BE2C (cell line): Measurements from ENCODE around the gene E2F3.

Experiments
- DNase-seq: peaks from one replicate; pipeline ENCODE4 v3.0.0-alpha.2; 2020
- H3K27me3 ChIP-seq: fragments of 250-450 bp; sonication (Bioruptor Pico); 2 replicates; pipeline ENCODE4 v1.5.1; 2020; ENCODE audit warnings: mild to moderate bottlenecking
- H3K36me3 ChIP-seq: fragments of 250-450 bp; sonication (Bioruptor Pico); 2 replicates; pipeline ENCODE4 v1.5.1; 2020; ENCODE audit warnings: mild to moderate bottlenecking
- H3K4me1 ChIP-seq: fragments of 250-450 bp; sonication (Bioruptor Pico); 2 replicates; pipeline ENCODE4 v1.5.1; 2020
- H3K4me3 ChIP-seq: 2 replicates; pipeline ENCODE4 v1.5.1; 2011; ENCODE audit warnings: low read depth, low read length
- H3K9me3 ChIP-seq: fragments of 250-450 bp; sonication (Bioruptor Pico); 2 replicates; pipeline ENCODE4 v1.5.1; 2020
- TF ChIP-seq, protein P1 (sequence below): IDR thresholded peaks from 2 replicates; pipeline ENCODE4 v1.5.1; 2012; ENCODE audit warnings: mild to moderate bottlenecking, low read depth, low read length

E2F3 gene

DNA sequence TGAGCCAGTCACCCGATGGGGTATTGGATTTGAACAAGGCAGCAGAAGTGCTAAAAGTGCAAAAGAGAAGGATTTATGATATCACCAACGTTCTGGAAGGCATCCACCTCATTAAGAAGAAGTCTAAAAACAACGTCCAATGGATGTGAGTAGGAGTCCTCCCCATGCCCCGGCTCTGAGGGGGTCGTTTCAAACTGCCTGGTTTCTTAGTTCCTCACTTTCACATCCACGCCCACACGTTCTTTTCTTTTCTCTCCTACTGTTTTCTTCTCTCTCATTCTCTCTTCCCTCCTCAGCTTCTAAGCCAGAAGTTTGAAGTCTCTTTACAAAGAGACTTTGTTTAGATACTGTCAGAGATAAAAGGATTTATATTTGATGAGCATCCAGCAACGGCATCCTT is 79.6 kb downstream of the E2F3 start:
- Histone ChIP-seq H3K36me3 (peaks cover 51% of the 10 kb centered on the region), H3K9me3 (no peaks in the 10 kb centered on the region), H3K27me3 (no peaks in the 10 kb centered on the region), H3K4me1 (no peaks in the 10 kb centered on the region; the same call in 1 of the 2 replicates), H3K4me3 (no peak overlapping the region)
- no peak for DNase-seq
- TF ChIP-seq, protein P1, sequence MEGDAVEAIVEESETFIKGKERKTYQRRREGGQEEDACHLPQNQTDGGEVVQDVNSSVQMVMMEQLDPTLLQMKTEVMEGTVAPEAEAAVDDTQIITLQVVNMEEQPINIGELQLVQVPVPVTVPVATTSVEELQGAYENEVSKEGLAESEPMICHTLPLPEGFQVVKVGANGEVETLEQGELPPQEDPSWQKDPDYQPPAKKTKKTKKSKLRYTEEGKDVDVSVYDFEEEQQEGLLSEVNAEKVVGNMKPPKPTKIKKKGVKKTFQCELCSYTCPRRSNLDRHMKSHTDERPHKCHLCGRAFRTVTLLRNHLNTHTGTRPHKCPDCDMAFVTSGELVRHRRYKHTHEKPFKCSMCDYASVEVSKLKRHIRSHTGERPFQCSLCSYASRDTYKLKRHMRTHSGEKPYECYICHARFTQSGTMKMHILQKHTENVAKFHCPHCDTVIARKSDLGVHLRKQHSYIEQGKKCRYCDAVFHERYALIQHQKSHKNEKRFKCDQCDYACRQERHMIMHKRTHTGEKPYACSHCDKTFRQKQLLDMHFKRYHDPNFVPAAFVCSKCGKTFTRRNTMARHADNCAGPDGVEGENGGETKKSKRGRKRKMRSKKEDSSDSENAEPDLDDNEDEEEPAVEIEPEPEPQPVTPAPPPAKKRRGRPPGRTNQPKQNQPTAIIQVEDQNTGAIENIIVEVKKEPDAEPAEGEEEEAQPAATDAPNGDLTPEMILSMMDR: no peak

DNA sequence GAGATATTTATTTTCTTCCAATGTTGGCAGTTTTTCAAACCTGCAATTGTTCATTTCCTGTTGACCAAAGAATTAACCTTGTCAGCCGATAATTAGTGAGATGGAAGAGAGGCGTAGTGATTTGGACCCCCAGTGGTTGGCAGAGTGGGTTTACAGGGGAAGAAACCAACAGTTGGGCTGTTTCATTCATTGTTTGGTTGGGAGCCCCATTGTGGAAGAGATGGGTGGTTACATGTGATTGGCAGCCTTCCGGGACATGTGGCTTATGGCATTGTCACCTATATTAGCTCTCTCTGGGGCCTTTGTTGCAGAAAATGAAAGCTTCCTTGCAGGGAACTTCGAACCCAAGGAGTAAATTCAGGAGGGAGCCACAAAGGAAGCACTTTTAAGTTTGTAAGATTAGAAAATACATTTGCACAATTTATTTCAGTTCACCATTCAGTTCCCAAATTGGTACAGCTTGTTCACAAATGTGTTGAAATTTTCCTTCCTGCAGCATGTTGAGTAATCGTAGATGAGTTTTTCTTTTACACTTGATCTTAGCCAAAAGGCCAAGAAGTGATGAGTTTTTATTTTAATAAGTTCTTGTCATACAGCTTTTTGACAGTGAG is 82.3 kb downstream of the E2F3 start:
- no peaks in the 10 kb centered on the region for H3K9me3 ChIP-seq
- TF ChIP-seq, protein P1: no peak
- no peak overlapping the region for H3K4me3 ChIP-seq
- H3K36me3 ChIP-seq: peaks cover 74% of the 10 kb centered on the region
- DNase-seq: no peak
- no peaks in the 10 kb centered on the region for H3K4me1 ChIP-seq
- no peaks in the 10 kb centered on the region for H3K27me3 ChIP-seq

DNA sequence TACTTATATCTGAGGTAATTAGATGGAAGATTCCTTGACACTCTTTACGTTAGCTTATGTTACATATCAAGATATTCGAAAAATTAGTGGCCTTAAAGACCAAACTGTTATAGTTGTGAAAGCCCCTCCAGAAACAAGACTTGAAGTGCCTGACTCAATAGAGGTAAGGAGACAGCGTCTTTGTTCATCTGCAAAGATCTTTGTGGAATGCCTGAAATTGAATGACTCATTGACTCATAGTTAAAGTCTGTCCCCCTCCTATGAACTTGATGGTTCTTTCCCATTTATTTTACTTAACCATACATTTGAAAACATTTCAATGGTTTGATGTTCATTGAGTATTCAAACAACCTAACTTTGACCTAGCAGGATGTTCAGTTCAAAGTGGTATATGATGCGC is 85.0 kb downstream of the E2F3 start:
- no peak for DNase-seq
- Histone ChIP-seq H3K4me1 (no peaks in the 10 kb centered on the region), H3K27me3 (no peaks in the 10 kb centered on the region), H3K4me3 (no peak overlapping the region), H3K9me3 (no peaks in the 10 kb centered on the region), H3K36me3 (peaks cover 72% of the 10 kb centered on the region)
- TF ChIP-seq, protein P1: no peak

DNA sequence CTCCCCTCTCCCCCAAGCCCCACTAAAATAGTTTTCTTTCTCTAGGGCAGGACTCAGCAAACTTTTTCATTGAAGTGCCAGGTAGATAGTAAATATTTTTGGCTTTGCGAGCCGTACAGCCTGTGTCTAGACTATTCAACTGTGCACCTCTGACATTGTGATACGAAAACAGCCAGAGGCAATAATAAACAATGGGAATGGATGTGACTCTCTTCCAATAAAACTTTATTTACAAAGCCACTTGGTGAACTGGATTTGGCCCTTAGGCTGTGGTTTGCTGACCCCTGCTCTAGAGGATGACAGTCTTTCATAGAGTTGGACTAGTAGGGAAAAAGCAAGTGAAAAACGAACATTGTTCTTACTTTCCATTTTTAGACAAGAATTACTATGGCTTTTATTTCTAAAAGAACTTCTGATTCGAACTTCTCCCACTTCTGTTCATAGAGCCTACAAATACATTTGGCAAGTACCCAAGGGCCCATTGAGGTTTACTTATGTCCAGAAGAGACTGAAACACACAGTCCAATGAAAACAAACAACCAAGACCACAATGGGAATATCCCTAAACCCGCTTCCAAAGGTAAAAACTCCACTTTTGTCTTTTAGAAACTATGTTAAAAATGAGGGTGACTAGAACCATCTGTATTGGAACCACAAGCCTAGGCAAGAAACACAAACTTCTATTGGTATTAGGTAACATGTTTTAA is 86.1 kb downstream of the E2F3 start:
- no peaks in the 10 kb centered on the region for H3K9me3 ChIP-seq
- peaks cover 66% of the 10 kb centered on the region for H3K36me3 ChIP-seq
- no peak overlapping the region for H3K4me3 ChIP-seq
- TF ChIP-seq, protein P1: no peak
- H3K27me3 ChIP-seq: no peaks in the 10 kb centered on the region
- H3K4me1 ChIP-seq: no peaks in the 10 kb centered on the region
- DNase-seq: no peak

DNA sequence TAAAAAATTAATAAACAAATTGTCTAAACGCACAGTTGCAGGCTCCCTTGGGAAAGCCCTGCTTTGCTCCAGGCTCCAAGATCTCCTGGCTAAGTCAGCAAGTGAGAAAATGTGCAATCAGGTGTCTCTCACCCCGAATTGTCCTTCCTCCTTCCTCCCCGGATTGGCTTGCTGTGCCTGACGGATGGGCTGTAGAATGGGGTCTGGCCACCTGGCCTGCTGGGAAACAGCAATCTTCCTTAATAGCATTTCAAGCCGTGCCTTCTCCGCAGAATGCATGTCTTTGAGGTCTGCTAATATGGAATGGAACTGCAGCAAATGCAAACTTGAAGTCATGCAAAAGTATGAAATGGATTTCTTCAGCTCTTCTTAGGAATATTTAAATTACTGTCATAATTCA is 88.9 kb downstream of the E2F3 start:
- Histone ChIP-seq H3K4me1 (no peaks in the 10 kb centered on the region), H3K4me3 (no peak overlapping the region), H3K36me3 (peaks cover 44% of the 10 kb centered on the region), H3K27me3 (no peaks in the 10 kb centered on the region), H3K9me3 (no peaks in the 10 kb centered on the region)
- no peak for DNase-seq
- TF ChIP-seq, protein P1: no peak

DNA sequence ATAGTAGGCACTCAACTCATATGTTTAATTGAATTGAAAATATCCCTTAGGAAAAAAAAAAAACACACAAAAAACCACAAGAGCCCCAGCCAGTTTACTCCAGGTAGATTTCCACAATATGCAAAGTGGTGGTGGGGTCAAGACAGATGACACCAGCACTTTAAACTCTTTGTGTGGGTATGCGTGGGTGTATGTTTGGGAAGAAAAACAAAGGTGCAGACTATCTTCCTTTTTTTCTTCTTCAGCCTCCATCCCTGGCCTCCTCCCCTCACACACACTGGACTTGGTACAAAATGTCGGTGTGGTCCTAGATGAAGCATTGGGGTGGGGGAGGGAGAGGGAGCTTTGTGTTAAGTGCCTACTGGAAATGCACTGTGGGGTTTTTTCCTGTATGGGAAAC is 90.4 kb downstream of the E2F3 start:
- Histone ChIP-seq H3K4me3 (no peak overlapping the region), H3K4me1 (no peaks in the 10 kb centered on the region), H3K9me3 (no peaks in the 10 kb centered on the region), H3K27me3 (no peaks in the 10 kb centered on the region), H3K36me3 (peaks cover 32% of the 10 kb centered on the region)
- no peak for DNase-seq
- TF ChIP-seq, protein P1: no peak
